ENCODE results near the gene AGER. TPM values are rescaled to one million over a fixed set of nuclear protein-coding genes. Genes with fewer than 3 reads are reported as not detected.
A peak's percentile ranks its signal among the peaks of the same experiment; 100 is the strongest.

The AGER gene
- total and polyA plus RNA-seq, 9 of the 15 experiments (the other 6 are each of a cell fraction or from before 2014, with no cell fraction given): 1.2 to 11.5 (median 4.1) TPM

DNA sequence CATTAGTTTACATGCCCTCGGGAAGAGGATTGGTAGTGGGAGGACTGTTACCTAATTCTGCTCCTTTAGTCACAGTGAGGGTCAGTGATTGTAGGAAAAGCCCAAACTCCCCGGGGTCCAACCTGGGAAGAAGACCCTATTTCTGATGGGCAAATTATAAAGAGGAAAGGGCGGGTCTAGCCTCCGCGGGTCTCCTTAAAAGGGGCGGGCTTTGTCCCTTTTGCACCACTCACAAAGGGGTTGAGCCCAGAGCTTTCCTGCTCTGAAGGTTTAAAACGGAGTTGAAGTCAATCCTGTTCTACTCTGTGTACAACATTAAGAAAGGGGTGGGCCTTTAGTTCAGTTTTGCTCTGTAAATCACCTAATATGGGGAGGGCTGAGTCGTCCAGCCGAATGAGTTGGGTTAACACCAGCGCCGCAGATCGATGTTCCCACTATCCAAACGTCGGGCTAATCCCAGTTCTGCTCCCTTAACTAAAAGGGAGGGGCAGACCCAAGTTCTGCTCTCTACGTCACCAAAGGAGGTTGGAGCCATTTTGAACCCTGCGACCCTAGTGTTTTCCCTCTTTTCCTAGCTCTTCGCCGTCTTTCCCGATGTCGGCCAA, 6.8 kb downstream of the AGER start (continued):
- peak; percentile 40; the same call in 1 of the 2 replicates for TF ChIP-seq ELF1 (tag; IDR thresholded peaks at IDR 0.05)
- peak; percentile 35; the same call in 1 of the 2 replicates for TF ChIP-seq AFF4 (CRISPR knock-in tag; IDR thresholded peaks at IDR 0.05)
- 0 out of 2 replicates have a peak, but pooled peaks have one; percentile 73 for TF ChIP-seq ZNF165 (CRISPR knock-in tag; IDR thresholded peaks at IDR 0.05; ENCODE audit: borderline replicate concordance)
- TF ChIP-seq, protein P1, sequence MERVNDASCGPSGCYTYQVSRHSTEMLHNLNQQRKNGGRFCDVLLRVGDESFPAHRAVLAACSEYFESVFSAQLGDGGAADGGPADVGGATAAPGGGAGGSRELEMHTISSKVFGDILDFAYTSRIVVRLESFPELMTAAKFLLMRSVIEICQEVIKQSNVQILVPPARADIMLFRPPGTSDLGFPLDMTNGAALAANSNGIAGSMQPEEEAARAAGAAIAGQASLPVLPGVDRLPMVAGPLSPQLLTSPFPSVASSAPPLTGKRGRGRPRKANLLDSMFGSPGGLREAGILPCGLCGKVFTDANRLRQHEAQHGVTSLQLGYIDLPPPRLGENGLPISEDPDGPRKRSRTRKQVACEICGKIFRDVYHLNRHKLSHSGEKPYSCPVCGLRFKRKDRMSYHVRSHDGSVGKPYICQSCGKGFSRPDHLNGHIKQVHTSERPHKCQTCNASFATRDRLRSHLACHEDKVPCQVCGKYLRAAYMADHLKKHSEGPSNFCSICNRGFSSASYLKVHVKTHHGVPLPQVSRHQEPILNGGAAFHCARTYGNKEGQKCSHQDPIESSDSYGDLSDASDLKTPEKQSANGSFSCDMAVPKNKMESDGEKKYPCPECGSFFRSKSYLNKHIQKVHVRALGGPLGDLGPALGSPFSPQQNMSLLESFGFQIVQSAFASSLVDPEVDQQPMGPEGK (CRISPR knock-in tag; IDR thresholded peaks at IDR 0.05; ENCODE audit: borderline replicate concordance): 0 out of 2 replicates have a peak, but pooled peaks have one; percentile 19
- TF ChIP-seq, protein P2, sequence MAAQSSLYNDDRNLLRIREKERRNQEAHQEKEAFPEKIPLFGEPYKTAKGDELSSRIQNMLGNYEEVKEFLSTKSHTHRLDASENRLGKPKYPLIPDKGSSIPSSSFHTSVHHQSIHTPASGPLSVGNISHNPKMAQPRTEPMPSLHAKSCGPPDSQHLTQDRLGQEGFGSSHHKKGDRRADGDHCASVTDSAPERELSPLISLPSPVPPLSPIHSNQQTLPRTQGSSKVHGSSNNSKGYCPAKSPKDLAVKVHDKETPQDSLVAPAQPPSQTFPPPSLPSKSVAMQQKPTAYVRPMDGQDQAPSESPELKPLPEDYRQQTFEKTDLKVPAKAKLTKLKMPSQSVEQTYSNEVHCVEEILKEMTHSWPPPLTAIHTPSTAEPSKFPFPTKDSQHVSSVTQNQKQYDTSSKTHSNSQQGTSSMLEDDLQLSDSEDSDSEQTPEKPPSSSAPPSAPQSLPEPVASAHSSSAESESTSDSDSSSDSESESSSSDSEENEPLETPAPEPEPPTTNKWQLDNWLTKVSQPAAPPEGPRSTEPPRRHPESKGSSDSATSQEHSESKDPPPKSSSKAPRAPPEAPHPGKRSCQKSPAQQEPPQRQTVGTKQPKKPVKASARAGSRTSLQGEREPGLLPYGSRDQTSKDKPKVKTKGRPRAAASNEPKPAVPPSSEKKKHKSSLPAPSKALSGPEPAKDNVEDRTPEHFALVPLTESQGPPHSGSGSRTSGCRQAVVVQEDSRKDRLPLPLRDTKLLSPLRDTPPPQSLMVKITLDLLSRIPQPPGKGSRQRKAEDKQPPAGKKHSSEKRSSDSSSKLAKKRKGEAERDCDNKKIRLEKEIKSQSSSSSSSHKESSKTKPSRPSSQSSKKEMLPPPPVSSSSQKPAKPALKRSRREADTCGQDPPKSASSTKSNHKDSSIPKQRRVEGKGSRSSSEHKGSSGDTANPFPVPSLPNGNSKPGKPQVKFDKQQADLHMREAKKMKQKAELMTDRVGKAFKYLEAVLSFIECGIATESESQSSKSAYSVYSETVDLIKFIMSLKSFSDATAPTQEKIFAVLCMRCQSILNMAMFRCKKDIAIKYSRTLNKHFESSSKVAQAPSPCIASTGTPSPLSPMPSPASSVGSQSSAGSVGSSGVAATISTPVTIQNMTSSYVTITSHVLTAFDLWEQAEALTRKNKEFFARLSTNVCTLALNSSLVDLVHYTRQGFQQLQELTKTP (IDR thresholded peaks at IDR 0.05; ENCODE audit: low read depth in 1 of 2, partially characterized antibody in 2 of 2): peak in 1 of 2 experiments; percentile 9
- TF ChIP-seq ZMIZ1 (IDR thresholded peaks at IDR 0.05; ENCODE audit: low read depth in 2 of 2, low read length in 2 of 2): 0 out of 4 replicates have a peak, but pooled peaks of 1 of the 2 experiments have one; percentile 10
- no peak for TF ChIP-seq EGR1 (conservative IDR thresholded peaks at IDR 0.05)
- TF ChIP-seq ZNF133 (CRISPR knock-in tag; IDR thresholded peaks at IDR 0.05): 0 out of 2 replicates have a peak, but pooled peaks have one; percentile 68
- no peak for TF ChIP-seq WHSC1 (IDR thresholded peaks at IDR 0.05; ENCODE audit: low read length)
- TF ChIP-seq RUNX1 (IDR thresholded peaks at IDR 0.05; ENCODE audit: low read depth): no peak
- no peak for TF ChIP-seq POLR3G (IDR thresholded peaks at IDR 0.05; ENCODE audit: extremely low read depth, insufficient read length, insufficient replicate concordance)
- no peak for TF ChIP-seq ZNF431 (CRISPR knock-in tag; IDR thresholded peaks at IDR 0.05)
